Measurements from ENCODE around the gene CAMP.

DNA sequence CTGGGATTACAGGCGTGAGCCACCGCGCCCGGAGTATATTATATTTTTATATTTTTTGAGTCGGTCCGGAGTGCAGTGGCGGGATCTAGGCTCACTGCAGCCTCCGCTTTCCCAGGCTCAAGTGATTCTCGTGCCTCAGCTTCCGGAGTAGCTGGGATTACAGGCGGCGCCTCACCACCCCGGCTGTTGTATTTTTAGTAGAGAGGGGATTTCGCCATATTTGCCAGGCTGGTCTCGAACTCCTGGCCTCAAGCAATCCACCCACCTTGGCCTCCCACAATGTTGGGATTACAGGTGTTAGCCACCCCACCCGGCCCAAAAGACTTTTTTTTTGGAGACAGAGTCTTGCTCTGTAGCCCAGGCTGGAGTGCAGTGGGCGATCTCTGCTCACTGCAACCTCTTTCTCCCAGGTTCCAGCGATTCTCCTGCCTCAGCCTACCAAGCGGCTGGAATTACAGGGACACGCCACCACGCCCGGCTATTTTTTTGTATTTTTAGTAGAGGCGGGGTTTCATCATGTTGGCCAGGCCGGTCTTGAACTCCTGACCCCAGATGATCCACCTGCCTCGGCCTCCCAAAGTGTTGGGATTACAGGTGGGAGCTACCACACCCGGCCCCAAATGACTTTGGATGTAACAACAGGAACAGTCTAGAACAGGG, 18.6 kb downstream of the CAMP start:
- TF ChIP-seq, protein P1, sequence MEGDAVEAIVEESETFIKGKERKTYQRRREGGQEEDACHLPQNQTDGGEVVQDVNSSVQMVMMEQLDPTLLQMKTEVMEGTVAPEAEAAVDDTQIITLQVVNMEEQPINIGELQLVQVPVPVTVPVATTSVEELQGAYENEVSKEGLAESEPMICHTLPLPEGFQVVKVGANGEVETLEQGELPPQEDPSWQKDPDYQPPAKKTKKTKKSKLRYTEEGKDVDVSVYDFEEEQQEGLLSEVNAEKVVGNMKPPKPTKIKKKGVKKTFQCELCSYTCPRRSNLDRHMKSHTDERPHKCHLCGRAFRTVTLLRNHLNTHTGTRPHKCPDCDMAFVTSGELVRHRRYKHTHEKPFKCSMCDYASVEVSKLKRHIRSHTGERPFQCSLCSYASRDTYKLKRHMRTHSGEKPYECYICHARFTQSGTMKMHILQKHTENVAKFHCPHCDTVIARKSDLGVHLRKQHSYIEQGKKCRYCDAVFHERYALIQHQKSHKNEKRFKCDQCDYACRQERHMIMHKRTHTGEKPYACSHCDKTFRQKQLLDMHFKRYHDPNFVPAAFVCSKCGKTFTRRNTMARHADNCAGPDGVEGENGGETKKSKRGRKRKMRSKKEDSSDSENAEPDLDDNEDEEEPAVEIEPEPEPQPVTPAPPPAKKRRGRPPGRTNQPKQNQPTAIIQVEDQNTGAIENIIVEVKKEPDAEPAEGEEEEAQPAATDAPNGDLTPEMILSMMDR (conservative IDR thresholded peaks at IDR 0.05) = no peak
- no peak for TF ChIP-seq EZH2 (IDR thresholded peaks at IDR 0.05; ENCODE audit: low read depth)
